Measurements from ENCODE around the gene CTDP1.
"Not testable (repeated sequence)": the region's sequence is repeated elsewhere in the genome, so short reads cannot be mapped to it uniquely, and the experiment has no call there.

CTDP1 gene

GRCh38 chr18:79682894-79683625 lies 3.5 kb downstream of the CTDP1 start:
- no peak for DNase-seq

GRCh38 chr18:79683626-79684282 lies 4.2 kb downstream of the CTDP1 start:
- no peak for DNase-seq

- no peak for DNase-seq
Measured at GRCh38 chr18:79684283-79684631, 4.7 kb downstream of the CTDP1 start.

GRCh38 chr18:79684787-79685186 lies 5.2 kb downstream of the CTDP1 start:
- DNase-seq = no peak

GRCh38 chr18:79685281-79685680 lies 5.7 kb downstream of the CTDP1 start:
- no peak for DNase-seq

- DNase-seq = no peak
Measured at GRCh38 chr18:79685971-79686370, 6.4 kb downstream of the CTDP1 start.

- no peak for DNase-seq
Measured at GRCh38 chr18:79687806-79688205, 8.2 kb downstream of the CTDP1 start.

- DNase-seq = no peak
Measured at GRCh38 chr18:79690071-79690470, 10.5 kb downstream of the CTDP1 start.

- no peak for DNase-seq
Measured at GRCh38 chr18:79690586-79691482, 11.2 kb downstream of the CTDP1 start.

- no peak for DNase-seq
Measured at GRCh38 chr18:79692056-79692455, 12.5 kb downstream of the CTDP1 start.

GRCh38 chr18:79692886-79693285 lies 13.3 kb downstream of the CTDP1 start:
- DNase-seq = no peak

GRCh38 chr18:79693561-79694205 lies 14.1 kb downstream of the CTDP1 start:
- DNase-seq = no peak

GRCh38 chr18:79694206-79694894 lies 14.7 kb downstream of the CTDP1 start:
- DNase-seq = not testable (repeated sequence)

GRCh38 chr18:79694895-79695213 lies 15.3 kb downstream of the CTDP1 start:
- DNase-seq = no peak

- DNase-seq = no peak
Measured at GRCh38 chr18:79695269-79695668, 15.7 kb downstream of the CTDP1 start.

GRCh38 chr18:79695856-79696850 lies 16.6 kb downstream of the CTDP1 start:
- no peak for DNase-seq

- DNase-seq = no peak
Measured at GRCh38 chr18:79697178-79697577, 17.6 kb downstream of the CTDP1 start.

GRCh38 chr18:79697976-79698375 lies 18.4 kb downstream of the CTDP1 start:
- DNase-seq = no peak

GRCh38 chr18:79698668-79699335 lies 19.2 kb downstream of the CTDP1 start:
- DNase-seq = no peak

GRCh38 chr18:79699653-79700052 lies 20.1 kb downstream of the CTDP1 start:
- no peak for DNase-seq

- no peak for DNase-seq
Measured at GRCh38 chr18:79702906-79703305, 23.3 kb downstream of the CTDP1 start.
